OCI-LY7 (cell line): ENCODE results near the gene RPL13.

Source experiments
- EZH2phosphoT487 ChIP-seq: fragments of 200-600 bp; sonication (generic); IDR thresholded peaks from 2 replicates; pipeline ENCODE4 v1.6.1; 2018; ENCODE audit warnings: low read depth, borderline replicate concordance, mild to moderate bottlenecking, mixed run types, antibody characterized with exemption, low read length, moderate library complexity, mixed read lengths
- TF ChIP-seq, protein P1 (sequence below): fragments of 200-600 bp; sonication (generic); conservative IDR thresholded peaks from 2 replicates; pipeline ENCODE4 v1.5.1; 2014; ENCODE audit warnings: mild to moderate bottlenecking, antibody characterized with exemption, low read length, moderate library complexity, mixed read lengths

DNA sequence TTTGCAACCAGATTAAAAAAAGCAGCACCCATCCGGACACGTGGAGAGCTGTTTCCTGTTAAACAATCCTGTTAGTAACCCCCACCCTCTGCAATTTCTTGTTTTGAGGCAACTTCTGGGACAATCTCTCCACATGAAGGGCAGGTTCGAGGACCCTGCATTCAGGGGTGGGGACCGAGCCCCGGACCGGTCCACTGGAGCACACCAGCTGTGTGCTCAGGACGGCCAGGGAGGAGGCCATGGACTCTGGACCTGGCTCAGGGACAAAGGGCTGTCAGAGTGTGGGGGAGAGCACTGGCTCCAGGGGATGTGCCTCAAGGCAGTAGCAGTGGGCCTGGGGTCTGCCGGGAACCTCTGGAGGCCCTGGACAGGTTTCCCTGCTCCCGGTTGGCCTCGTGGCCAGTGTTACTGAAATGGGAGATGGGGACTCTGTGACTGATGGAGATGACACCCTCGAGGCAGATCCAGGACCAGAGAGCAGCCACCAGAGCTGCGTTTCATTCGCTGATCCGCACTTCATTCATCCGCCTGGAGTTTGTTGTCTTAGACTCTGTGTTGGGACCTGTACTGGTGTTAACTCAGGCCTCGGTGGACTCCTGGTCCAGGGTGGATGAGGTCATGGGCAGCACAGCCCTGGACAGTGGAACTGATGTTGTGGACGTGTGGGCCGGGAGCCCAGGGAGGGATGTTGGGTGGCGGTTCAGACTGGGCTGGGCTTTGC lies 12.2 kb downstream of the RPL13 start:
- TF ChIP-seq, protein P1, sequence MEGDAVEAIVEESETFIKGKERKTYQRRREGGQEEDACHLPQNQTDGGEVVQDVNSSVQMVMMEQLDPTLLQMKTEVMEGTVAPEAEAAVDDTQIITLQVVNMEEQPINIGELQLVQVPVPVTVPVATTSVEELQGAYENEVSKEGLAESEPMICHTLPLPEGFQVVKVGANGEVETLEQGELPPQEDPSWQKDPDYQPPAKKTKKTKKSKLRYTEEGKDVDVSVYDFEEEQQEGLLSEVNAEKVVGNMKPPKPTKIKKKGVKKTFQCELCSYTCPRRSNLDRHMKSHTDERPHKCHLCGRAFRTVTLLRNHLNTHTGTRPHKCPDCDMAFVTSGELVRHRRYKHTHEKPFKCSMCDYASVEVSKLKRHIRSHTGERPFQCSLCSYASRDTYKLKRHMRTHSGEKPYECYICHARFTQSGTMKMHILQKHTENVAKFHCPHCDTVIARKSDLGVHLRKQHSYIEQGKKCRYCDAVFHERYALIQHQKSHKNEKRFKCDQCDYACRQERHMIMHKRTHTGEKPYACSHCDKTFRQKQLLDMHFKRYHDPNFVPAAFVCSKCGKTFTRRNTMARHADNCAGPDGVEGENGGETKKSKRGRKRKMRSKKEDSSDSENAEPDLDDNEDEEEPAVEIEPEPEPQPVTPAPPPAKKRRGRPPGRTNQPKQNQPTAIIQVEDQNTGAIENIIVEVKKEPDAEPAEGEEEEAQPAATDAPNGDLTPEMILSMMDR = no peak
- no peak for TF ChIP-seq EZH2phosphoT487
